ENCODE data around the gene ATF7IP. TPM values are rescaled to one million over a fixed set of nuclear protein-coding genes. Genes with fewer than 3 reads are reported as not detected.

ATF7IP gene
- polyA plus RNA-seq, 10 donors, result 29.6 to 41.1 (median 33.9) TPM

- DNase-seq, result peak in 2 of 3 donors; percentile 6 to 14
Measured at GRCh38 chr12:14473707-14474287, 108.3 kb downstream of the ATF7IP start.

- DNase-seq, result no peak
Measured at GRCh38 chr12:14479004-14479403, 113.5 kb downstream of the ATF7IP start.

DNA sequence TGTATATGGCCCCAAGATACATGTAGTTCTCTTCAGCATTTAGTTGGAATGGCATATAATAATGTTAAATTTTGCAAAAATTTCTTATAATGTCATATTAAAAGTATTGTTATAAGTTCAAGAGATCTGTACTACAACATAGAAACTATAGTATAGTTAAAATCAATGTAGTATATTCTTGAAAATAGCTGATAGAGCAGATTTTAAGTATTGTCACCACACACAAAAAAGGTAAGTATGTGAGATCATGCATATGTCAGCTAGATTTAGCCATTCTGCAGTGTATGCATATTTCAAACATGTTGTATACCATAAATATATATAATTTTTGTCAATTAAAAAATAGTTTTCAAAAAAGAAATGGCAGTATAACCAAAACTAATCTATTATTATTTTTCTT, 115.7 kb downstream of the ATF7IP start:
- no peak for DNase-seq

DNA sequence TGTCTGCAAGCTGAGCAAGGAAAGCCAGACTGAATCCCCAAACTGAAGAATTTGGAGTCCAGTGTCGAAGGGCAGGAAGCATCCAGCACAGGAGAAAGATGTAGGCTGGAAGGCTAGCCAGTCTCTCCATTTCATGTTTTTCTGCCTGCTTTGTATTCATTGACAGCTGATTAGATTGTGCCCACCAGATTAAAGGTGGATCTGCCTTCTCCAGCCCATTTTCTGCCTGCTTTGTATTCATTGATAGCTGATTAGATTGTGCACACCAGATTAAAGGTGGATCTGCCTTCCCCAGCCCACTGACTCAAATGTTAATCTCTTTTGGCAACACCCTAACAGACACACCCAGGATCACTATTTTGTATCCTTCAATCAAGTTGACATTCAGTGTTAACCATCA, 116.9 kb downstream of the ATF7IP start:
- no peak for DNase-seq

GRCh38 chr12:14482886-14483285, 117.4 kb downstream of the ATF7IP start:
- DNase-seq, result no peak

- DNase-seq, result no peak
Measured at GRCh38 chr12:14495326-14495725, 129.8 kb downstream of the ATF7IP start.

GRCh38 chr12:14505626-14506596, 140.4 kb downstream of the ATF7IP start:
- no peak for DNase-seq

GRCh38 chr12:14510574-14510973, 145.1 kb downstream of the ATF7IP start:
- no peak for DNase-seq

- DNase-seq, result peak; percentile 2 to 16 (median 4)
Measured at GRCh38 chr12:14514154-14514842, 148.8 kb downstream of the ATF7IP start.

DNA sequence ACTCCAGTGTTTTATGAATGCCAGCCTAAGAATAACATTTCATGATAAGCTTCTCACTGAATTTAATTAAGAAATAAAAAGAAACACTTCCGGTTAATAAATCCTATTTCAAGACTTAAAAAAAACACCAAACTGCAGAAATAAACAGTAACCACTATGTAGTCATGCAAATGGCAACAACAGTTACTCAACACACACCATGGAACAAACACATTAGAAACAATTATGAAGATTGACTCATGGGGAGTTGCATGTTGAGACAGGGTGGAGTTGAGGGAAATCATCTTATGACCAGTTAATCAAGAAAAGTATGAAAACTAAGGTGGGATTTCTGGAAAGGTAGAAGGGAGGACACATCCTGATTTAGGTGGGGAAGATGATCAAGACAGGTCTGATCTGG, 149.5 kb downstream of the ATF7IP start:
- no peak for DNase-seq

DNA sequence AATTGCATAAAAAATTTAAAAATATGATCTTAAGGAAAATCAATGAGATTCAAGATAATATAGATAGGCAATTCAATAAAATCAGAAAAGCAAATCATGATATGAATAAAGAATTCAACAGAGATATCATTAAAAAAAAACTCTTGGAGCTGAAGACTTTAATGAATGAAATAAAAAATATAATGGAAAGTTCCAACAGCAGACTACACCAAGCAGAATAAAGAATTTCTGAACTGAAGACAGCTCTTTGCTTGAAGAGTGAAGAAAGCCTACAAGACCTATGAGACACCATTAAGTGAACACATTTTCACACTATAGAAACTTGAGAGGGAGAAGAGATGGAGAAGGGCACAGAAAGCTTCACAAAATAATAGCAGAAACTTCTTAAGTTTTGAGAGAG, 156.3 kb downstream of the ATF7IP start:
- DNase-seq, result no peak

DNA sequence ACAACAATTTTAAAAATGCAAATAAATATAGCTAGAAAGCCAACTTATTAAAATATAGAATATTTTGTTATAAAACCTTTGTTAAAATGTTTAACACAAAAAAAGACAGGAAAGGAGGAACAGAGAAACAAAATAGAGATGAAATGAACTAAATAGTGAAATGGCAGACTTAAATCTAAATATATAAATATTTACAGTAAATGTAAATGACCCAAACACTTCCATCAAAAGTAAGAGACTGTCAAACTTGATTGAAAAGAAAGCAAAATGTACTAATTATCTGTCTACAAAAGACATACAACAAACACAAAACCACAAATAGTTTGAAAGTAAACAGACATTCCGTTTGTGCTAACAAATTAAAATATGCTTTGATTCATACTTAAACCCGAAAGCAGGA, 160.5 kb downstream of the ATF7IP start:
- no peak for DNase-seq

DNA sequence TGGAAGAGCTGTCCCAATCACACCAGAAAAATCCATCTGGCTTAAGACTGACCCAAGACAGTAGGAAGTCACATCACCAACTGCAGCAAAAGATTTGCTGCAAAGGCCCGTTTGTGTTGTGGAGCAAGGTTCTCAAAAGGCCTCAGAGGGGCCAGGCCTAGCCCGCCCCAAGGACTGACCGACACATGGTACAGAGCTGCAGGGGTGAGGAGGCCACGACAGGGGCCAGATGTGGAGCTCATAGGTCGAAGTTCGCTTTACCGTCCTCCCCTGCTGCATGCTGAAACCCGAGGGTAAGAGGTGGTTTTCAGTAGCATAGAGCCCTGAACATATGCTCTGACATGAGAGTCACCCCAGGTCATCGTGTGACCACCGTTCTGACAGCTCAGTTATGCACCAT, 166.7 kb downstream of the ATF7IP start:
- no peak for DNase-seq

DNA sequence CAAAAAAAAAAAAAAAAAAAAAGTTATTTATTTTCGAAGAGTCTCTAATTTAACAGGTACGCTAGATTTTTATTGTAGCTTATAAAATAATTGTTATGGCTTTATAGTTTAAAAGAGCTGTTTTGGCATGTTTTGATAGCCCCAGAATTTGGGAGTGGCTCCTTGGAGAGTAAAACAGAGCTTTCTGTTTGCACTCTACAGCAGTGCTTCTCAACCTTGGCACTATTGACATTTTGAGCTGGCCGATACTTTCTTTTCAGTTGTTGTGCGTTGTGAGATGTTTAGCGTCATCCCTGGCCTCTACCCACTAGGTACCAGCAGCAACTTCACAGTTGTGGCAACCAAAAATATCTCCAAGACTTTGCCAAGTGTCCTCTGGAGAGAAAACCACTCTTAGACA, 171.6 kb downstream of the ATF7IP start:
- no peak for DNase-seq

- no peak for DNase-seq
Measured at GRCh38 chr12:14540801-14541462, 175.4 kb downstream of the ATF7IP start.

DNA sequence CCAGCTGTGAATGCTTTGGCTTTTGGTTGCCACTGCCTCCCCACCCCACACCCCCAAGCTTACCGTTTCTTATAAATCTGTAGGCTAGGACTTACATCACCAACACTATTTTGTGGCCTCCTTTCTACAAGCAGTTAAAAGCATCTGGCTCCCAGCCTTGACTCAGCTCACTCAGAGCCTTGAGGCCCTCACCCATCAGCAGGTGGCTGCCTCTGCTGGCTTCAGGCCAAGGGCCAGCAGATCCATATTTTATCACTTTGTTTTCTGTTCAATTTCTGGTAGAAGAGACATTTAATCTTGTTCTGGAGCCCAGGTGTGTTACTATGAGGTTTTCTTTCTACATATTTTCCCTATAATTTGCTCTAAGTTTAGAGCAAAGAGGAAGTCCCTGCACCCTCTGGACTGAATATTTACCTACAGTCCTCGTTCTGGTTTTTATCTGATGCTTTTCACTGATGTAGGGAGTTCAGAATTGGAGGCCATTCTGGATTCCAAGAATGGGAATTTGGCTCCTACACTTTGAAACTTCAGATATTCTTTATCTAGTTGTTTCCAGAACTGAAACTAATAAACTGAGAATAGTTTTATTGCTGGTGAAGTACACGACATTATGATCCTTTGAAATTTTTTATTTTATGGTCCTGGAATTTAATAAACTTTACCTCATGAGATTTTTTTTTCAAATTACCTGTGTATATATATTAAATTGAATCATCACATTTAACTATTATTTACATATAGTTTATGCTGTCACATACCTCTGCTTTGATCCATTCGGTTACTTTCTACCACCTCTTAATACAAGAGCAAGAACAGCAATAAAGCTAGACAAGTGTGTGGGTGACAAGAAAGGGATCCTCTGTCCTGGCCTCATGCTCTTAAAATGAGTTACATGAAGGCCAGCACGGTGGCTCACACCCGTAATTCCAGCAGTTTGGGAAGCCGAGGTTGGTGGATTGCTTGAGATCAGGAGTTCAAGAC, 180.0 kb downstream of the ATF7IP start:
- DNase-seq, result no peak

DNA sequence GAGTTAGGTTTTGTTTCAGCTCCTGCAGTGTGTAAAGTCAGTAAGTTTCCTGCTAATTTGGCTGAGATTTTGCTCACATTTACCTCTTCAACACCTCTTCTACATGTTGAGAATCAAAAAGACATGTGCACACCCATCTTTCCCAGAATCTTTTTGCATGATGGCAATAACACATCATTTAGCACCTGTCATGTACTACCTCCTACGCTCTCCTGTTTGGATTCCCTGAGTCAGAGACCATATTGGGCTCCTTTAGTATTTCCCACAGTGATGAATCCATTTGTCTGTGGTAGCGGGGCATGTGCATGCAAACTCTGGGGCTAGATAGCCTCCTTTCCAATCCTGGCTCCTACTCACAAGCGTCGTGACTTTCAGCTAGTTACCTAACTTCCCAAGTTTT, 182.1 kb downstream of the ATF7IP start:
- DNase-seq, result no peak

DNA sequence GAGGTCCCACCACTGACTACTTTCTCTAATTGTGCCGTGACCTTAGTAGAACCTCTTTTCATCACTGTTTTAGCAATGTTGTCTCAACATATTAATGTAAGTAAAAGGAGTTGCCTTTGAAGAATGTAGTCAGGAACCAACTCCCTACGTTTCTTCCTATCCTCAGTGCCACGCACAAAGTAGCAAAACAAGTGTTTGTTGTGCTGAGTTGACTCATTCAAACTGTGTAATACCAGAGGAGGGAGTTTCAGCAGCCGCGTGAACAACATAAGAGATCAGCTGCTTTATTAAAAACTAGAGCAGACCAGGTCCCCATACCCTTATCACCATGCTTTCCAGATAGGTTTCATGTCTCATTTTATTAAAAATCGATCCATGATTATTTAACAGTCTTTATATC, 183.1 kb downstream of the ATF7IP start:
- DNase-seq, result no peak
